B cell (primary cell): ENCODE data around the gene PRTG. TPM values are rescaled to one million over a fixed set of nuclear protein-coding genes. Genes with fewer than 3 reads are reported as not detected.

ENCODE experiments used
- ATAC-seq: fragments of 200-7000 bp; cut with Tn5 transposase; one replicate; pipeline ENCODE4 v1.10.0; 2021; ENCODE audit warnings: low read depth, mild to moderate bottlenecking, moderate number of reproducible peaks, moderate library complexity
- CTCF ChIA-PET: fragments of 350-600 bp; sonication (Branson Sonifier 250); formaldehyde crosslinking; loops from one replicate; lab custom pipeline; 2021; ENCODE audit warnings: antibody characterized with exemption, inconsistent platforms; lab: Charles Lee
- POLR2A ChIA-PET: fragments of 350-600 bp; sonication (Branson Sonifier 250); formaldehyde crosslinking; loops from one replicate; lab custom pipeline; 2021; ENCODE audit warnings: antibody characterized with exemption; lab: Charles Lee
- DNase-seq: peaks from one replicate; pipeline ENCODE4 v3.0.0; 2013
- H2AFZ ChIP-seq: 2 replicates; pipeline ENCODE4 v1.6.1; 2012; ENCODE audit warnings: mild to moderate bottlenecking, low read depth, low read length; ENCODE audit not compliant: insufficient read depth, poor library complexity, severe bottlenecking
- H3K27ac ChIP-seq, 2 donors: 1 replicate in 1 of 2; 2 replicates in 1 of 2; pipeline ENCODE4 v1.5.1; 2012 to 2013; ENCODE audit warnings: low read length in 2 of 2, mild to moderate bottlenecking in 2 of 2, moderate library complexity in 1 of 2
- H3K27me3 ChIP-seq, 4 experiments: fragments of 200-600 bp in 1 of 4; sonication (generic) in 1 of 4; replicated peaks in 1 of 4; 1 replicate in 2 of 4; 2 replicates in 2 of 4; pipeline versions ENCODE4 v1.6.1 to v1.7.0; 2013 to 2016; ENCODE audit warnings: low read length in 3 of 4, mild to moderate bottlenecking in 2 of 4, mixed read lengths in 1 of 4, moderate library complexity in 1 of 4; ENCODE audit not compliant: insufficient read depth in 4 of 4, control insufficient read depth in 3 of 4; ENCODE audit errors: control extremely low read depth in 1 of 4
- H3K36me3 ChIP-seq, 2 experiments: replicated peaks in 1 of 2; 1 replicate in 1 of 2; 2 replicates in 1 of 2; pipeline versions ENCODE4 v1.6.1 to v1.7.1; 2013; ENCODE audit warnings: low read length in 1 of 2; ENCODE audit not compliant: insufficient read depth in 2 of 2, control insufficient read depth in 1 of 2; ENCODE audit errors: control extremely low read depth in 1 of 2, extremely low read depth in 1 of 2
- H3K4me1 ChIP-seq, 2 donors: fragments of 200-600 bp in 1 of 2; sonication (generic) in 1 of 2; 1 replicate in 1 of 2; 2 replicates in 1 of 2; pipeline versions ENCODE4 v1.5.1 to v1.6.1; 2013 to 2017; ENCODE audit warnings: low read length in 2 of 2; ENCODE audit not compliant: control insufficient read depth in 2 of 2, insufficient read depth in 2 of 2
- H3K4me2 ChIP-seq: replicated peaks from 2 replicates; pipeline ENCODE3; 2012; ENCODE audit warnings: mild to moderate bottlenecking, low read depth, low read length; ENCODE audit not compliant: poor library complexity, severe bottlenecking
- H3K4me3 ChIP-seq, 5 experiments: fragments of 200-600 bp in 1 of 5; sonication (generic) in 1 of 5; 1 replicate in 3 of 5; 2 replicates in 2 of 5; pipeline versions ENCODE4 v1.5.1 to v1.7.0; 2011 to 2016; ENCODE audit warnings: low read length in 4 of 5, mild to moderate bottlenecking in 4 of 5, low read depth in 2 of 5, control low read depth in 1 of 5, moderate library complexity in 1 of 5; ENCODE audit not compliant: insufficient read depth in 1 of 5; ENCODE audit errors: control extremely low read depth in 1 of 5, extremely low read depth in 1 of 5
- H3K79me2 ChIP-seq: fragments of 200-600 bp; sonication (generic); one replicate; pipeline ENCODE4 v1.6.0; 2016; ENCODE audit warnings: low read length; ENCODE audit not compliant: control insufficient read depth, insufficient read depth
- H3K9ac ChIP-seq: fragments of 200-600 bp; sonication (generic); 2 replicates; pipeline ENCODE4 v1.6.1; 2017; ENCODE audit warnings: mild to moderate bottlenecking, low read length, moderate library complexity
- H3K9me3 ChIP-seq, 3 donors: one replicate each; pipeline versions ENCODE4 v1.6.1 to v1.7.1; 2013; ENCODE audit warnings: low read length in 2 of 3; ENCODE audit not compliant: control insufficient read depth in 2 of 3, insufficient read depth in 1 of 3; ENCODE audit errors: control extremely low read depth in 1 of 3
- H4K20me1 ChIP-seq: 2 replicates; pipeline ENCODE4 v1.6.0; 2012; ENCODE audit warnings: mild to moderate bottlenecking, low read length; ENCODE audit not compliant: insufficient read depth, control insufficient read depth, poor library complexity, severe bottlenecking
- H3K27ac Mint-ChIP-seq: one replicate; pipeline ENCODE4 v1.8.0; 2021; ENCODE audit warnings: mixed read lengths
- H3K27me3 Mint-ChIP-seq: one replicate; pipeline ENCODE4 v1.8.0; 2021; ENCODE audit warnings: mixed read lengths
- H3K4me1 Mint-ChIP-seq: one replicate; pipeline ENCODE4 v1.8.0; 2021; ENCODE audit warnings: mixed read lengths
- H3K4me3 Mint-ChIP-seq: one replicate; pipeline ENCODE4 v1.8.0; 2021; ENCODE audit warnings: mixed read lengths
- H3K9me3 Mint-ChIP-seq: one replicate; pipeline ENCODE4 v1.8.0; 2022; ENCODE audit warnings: mixed read lengths; ENCODE audit not compliant: insufficient read depth
- EZH2 ChIP-seq: IDR thresholded peaks from 2 replicates; pipeline ENCODE4 v1.6.1; 2012; ENCODE audit warnings: borderline replicate concordance, low read depth, mild to moderate bottlenecking, moderate library complexity, low read length; ENCODE audit not compliant: insufficient read depth, poor library complexity, severe bottlenecking
- WGBS: methylation state at CpG from one replicate; pipeline ENCODE4 v1.1.5; 2013; ENCODE audit warnings: missing lambda C conversion rate; ENCODE audit not compliant: insufficient coverage; 5-methylcytosine and 5-hydroxymethylcytosine counted together
- intact Hi-C: fragments of 100-400 bp; cut with micrococcal nuclease; formaldehyde crosslinking; loops from one replicate; pipeline ENCODE4 v1.10.0; 2022
- polyA plus RNA-seq: library from polyadenylated mRNA; depleted of rRNA; stranded (reverse); fragments of >200 nt; gene quantifications from 2 replicates; pipeline ENCODE4 v1.2.3, GENCODE V29; 2012
- total RNA-seq, 2 donors: library from RNA; stranded (reverse); fragments of 120-200 nt in 1 of 2; gene quantifications; 1 replicate in 1 of 2; 2 replicates in 1 of 2; pipeline versions ENCODE4 v1.2.3 to v1.2.4, GENCODE V29; 2013 to 2022
- TF ChIP-seq, protein P1 (sequence below): fragments of 200-600 bp; IDR thresholded peaks from one replicate; pipeline ENCODE4 v1.8.0; 2022; ENCODE audit warnings: antibody characterized with exemption, mild to moderate bottlenecking

The PRTG gene
- total and polyA plus RNA-seq, 2 donors (not counting 1 experiment from before 2014, with no cell fraction given) = not detected

DNA sequence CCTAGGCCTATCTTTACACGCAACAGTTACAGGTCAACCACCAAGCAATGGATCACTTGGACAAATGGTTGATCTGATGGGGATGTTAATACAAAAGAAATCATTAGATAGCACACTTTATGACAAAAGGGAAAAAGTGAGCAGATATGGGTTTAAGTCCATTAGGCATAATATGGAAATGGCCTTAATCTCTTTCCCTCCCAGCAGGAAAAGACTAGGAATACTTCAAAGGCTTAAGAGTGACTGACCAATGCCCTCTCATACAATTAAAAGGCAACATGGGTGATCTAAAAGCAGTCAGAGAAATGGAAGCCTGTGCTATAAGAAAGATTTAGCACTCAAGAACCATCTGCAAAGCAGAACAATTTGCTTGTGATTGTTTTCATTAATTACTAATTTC lies 3.3 kb downstream of the PRTG start:
- H3K27ac ChIP-seq = no peak overlapping the region
- TF ChIP-seq EZH2 = no peak
- TF ChIP-seq, protein P1, sequence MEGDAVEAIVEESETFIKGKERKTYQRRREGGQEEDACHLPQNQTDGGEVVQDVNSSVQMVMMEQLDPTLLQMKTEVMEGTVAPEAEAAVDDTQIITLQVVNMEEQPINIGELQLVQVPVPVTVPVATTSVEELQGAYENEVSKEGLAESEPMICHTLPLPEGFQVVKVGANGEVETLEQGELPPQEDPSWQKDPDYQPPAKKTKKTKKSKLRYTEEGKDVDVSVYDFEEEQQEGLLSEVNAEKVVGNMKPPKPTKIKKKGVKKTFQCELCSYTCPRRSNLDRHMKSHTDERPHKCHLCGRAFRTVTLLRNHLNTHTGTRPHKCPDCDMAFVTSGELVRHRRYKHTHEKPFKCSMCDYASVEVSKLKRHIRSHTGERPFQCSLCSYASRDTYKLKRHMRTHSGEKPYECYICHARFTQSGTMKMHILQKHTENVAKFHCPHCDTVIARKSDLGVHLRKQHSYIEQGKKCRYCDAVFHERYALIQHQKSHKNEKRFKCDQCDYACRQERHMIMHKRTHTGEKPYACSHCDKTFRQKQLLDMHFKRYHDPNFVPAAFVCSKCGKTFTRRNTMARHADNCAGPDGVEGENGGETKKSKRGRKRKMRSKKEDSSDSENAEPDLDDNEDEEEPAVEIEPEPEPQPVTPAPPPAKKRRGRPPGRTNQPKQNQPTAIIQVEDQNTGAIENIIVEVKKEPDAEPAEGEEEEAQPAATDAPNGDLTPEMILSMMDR = no peak
- no peak overlapping the region for H3K4me2 ChIP-seq
- peaks cover 0 to 4% (median 0%) of the 10 kb centered on the region in 3 donors for H3K9me3 ChIP-seq
- H3K4me1 ChIP-seq = peaks cover 14 to 17% of the 10 kb centered on the region in 2 donors
- H3K36me3 ChIP-seq = no peaks in the 10 kb centered on the region
- H3K79me2 ChIP-seq = no peaks in the 10 kb centered on the region
- Mint-ChIP-seq H3K9me3 (no peaks in the 10 kb centered on the region), H3K4me1 (peaks cover 6% of the 10 kb centered on the region), H3K27ac (no peak overlapping the region), H3K27me3 (peaks cover 36% of the 10 kb centered on the region), H3K4me3 (no peak overlapping the region)
- no peak for DNase-seq
- no peak overlapping the region for H3K9ac ChIP-seq
- no peaks in the 10 kb centered on the region for H4K20me1 ChIP-seq
- no peak for ATAC-seq
- CTCF ChIA-PET = no interaction called here
- no peak overlapping the region for H2AFZ ChIP-seq
- no peak overlapping the region for H3K4me3 ChIP-seq
- no CpG with 5 or more reads among the region's 1 CpG for WGBS
- peaks cover 0 to 38% (median 30%) of the 10 kb centered on the region in 4 experiments for H3K27me3 ChIP-seq
- POLR2A ChIA-PET = no interaction called here
- intact Hi-C loops = no loop called here

DNA sequence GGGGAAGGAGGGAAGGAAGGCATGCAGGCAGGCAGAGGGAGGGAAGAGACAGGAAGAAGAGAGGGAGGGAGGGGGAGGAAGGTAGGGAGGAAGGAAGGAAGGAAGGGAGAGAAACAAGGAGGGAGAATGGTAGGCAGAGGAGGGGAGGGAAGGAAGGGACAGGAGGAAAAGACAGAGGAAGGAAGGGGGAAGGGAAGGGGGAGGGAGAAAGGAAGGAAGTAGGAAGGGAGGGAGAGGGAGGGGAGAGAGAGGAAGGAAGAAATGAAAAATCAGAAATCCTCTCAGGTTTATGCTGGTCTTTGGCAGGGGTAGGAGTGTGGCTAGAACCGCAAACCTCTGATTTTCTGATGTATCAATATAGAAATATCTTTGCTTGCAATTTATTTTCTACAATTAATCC lies 4.2 kb downstream of the PRTG start:
- H2AFZ ChIP-seq = no peak overlapping the region
- no peak overlapping the region for H3K27ac ChIP-seq
- no peaks in the 10 kb centered on the region for H3K79me2 ChIP-seq
- ChIA-PET CTCF (no interaction called here), POLR2A (no interaction called here)
- Mint-ChIP-seq H3K4me1 (peaks cover 5% of the 10 kb centered on the region), H3K4me3 (no peak overlapping the region), H3K27ac (no peak overlapping the region), H3K9me3 (no peaks in the 10 kb centered on the region), H3K27me3 (peaks cover 31% of the 10 kb centered on the region)
- ATAC-seq = no peak
- no peak overlapping the region for H3K4me3 ChIP-seq
- no peak overlapping the region for H3K9ac ChIP-seq
- no peak for DNase-seq
- no peaks in the 10 kb centered on the region for H4K20me1 ChIP-seq
- intact Hi-C loops = no loop called here
- H3K4me1 ChIP-seq = peaks cover 14 to 17% of the 10 kb centered on the region in 2 donors
- H3K4me2 ChIP-seq = no peak overlapping the region
- H3K9me3 ChIP-seq = peaks cover 0 to 4% (median 0%) of the 10 kb centered on the region in 3 donors
- no CpG with 5 or more reads among the region's 1 CpG for WGBS
- H3K27me3 ChIP-seq = peaks cover 0 to 31% (median 26%) of the 10 kb centered on the region in 4 experiments
- TF ChIP-seq EZH2 = no peak
- TF ChIP-seq, protein P1 = no peak
- H3K36me3 ChIP-seq = no peaks in the 10 kb centered on the region
